HepG2 (cell line): ENCODE measurements around the gene ACRBP. TPM values are rescaled to one million over a fixed set of nuclear protein-coding genes. Genes with fewer than 3 reads are reported as not detected.
A peak's percentile ranks its signal among the peaks of the same experiment; 100 is the strongest.

Source experiments
- AGO2 ChIP-seq: fragments of 200-400 bp; formaldehyde crosslinking; optimal IDR thresholded peaks from 2 replicates; pipeline ENCODE3; 2017; ENCODE audit warnings: mild to moderate bottlenecking, low read depth, low read length, moderate library complexity
- ATAD3A ChIP-seq: sonication (generic); formaldehyde crosslinking; IDR thresholded peaks from 2 replicates; pipeline ENCODE4 v1.4.0; 2020; ENCODE audit warnings: missing genetic modification reagents
- ATF6 ChIP-seq: sonication (generic); formaldehyde crosslinking; conservative IDR thresholded peaks from 2 replicates; pipeline ENCODE4 v1.4.0; 2020; ENCODE audit warnings: missing genetic modification reagents
- CAMTA2 ChIP-seq: sonication (generic); formaldehyde crosslinking; IDR thresholded peaks from 2 replicates; pipeline ENCODE4 v1.4.0; 2020; ENCODE audit warnings: mild to moderate bottlenecking, missing genetic modification reagents, borderline replicate concordance
- KDM6A ChIP-seq: IDR thresholded peaks from 2 replicates; pipeline ENCODE4 v1.6.1; 2016; ENCODE audit warnings: low read depth
- NPAS2 ChIP-seq: sonication (generic); formaldehyde crosslinking; IDR thresholded peaks from 2 replicates; pipeline ENCODE4 v1.8.0; 2022; ENCODE audit warnings: mild to moderate bottlenecking, missing genetic modification reagents, borderline replicate concordance
- PBX2 ChIP-seq: IDR thresholded peaks from 2 replicates; pipeline ENCODE4 v1.6.1; 2016; ENCODE audit warnings: control low read depth
- POGZ ChIP-seq: sonication (generic); formaldehyde crosslinking; IDR thresholded peaks from 2 replicates; pipeline ENCODE4 v1.4.0; 2020; ENCODE audit warnings: mild to moderate bottlenecking, missing genetic modification reagents
- RFXAP ChIP-seq: sonication (generic); formaldehyde crosslinking; IDR thresholded peaks from 2 replicates; pipeline ENCODE4 v1.4.0; 2020; ENCODE audit warnings: missing genetic modification reagents, borderline replicate concordance
- TRAFD1 ChIP-seq: sonication (generic); formaldehyde crosslinking; IDR thresholded peaks from 2 replicates; pipeline ENCODE4 v1.5.1; 2020; ENCODE audit warnings: missing genetic modification reagents, mild to moderate bottlenecking, borderline replicate concordance
- ZNF513 ChIP-seq: sonication (generic); formaldehyde crosslinking; conservative IDR thresholded peaks from 2 replicates; pipeline ENCODE4 v1.5.0; 2020; ENCODE audit warnings: missing genetic modification reagents
- ZNF678 ChIP-seq: sonication (generic); formaldehyde crosslinking; IDR thresholded peaks from 2 replicates; pipeline ENCODE4 v1.4.0; 2020; ENCODE audit warnings: mild to moderate bottlenecking, missing genetic modification reagents
- ZSCAN5A ChIP-seq: sonication (generic); formaldehyde crosslinking; IDR thresholded peaks from 2 replicates; pipeline ENCODE4 v1.8.0; 2022; ENCODE audit warnings: mild to moderate bottlenecking, missing genetic modification reagents, borderline replicate concordance
- polyA plus RNA-seq, 8 experiments: library from polyadenylated mRNA; depleted of rRNA in 3 of 8; stranded (reverse) in 7 of 8; unstranded in 1 of 8; fragments of >200 nt; fragmentation: Illumina TruSeq in 4 of 8; extraction: Trizol in 4 of 8; gene quantifications; 2 replicates each; pipeline versions ENCODE4 v1.2.1 to v1.2.3, GENCODE V29; 2011 to 2016; ENCODE audit warnings: low read depth in 4 of 8, missing spikeins in 1 of 8, mixed read lengths in 1 of 8; ENCODE audit not compliant: insufficient read depth in 1 of 8
- total RNA-seq, 5 experiments: library from RNA; depleted of rRNA; stranded (reverse); fragments of >200 nt; fragmentation: Illumina TruSeq; extraction: Trizol; gene quantifications; 2 replicates each; pipeline ENCODE4 v1.2.3, GENCODE V29; 2016; ENCODE audit warnings: low read depth in 1 of 5
- TF ChIP-seq, protein P1 (sequence below): sonication (generic); formaldehyde crosslinking; IDR thresholded peaks from 2 replicates; pipeline ENCODE4 v1.4.0; 2020; ENCODE audit warnings: missing genetic modification reagents
- TF ChIP-seq, protein P2 (sequence below): sonication (generic); formaldehyde crosslinking; conservative IDR thresholded peaks from 2 replicates; pipeline ENCODE4 v1.8.0; 2022; ENCODE audit warnings: missing genetic modification reagents

The ACRBP gene
- total and polyA plus RNA-seq, 2 of the 13 experiments (the other 11 are each of a cell fraction or from before 2014, with no cell fraction given), result 0.46 TPM; not detected in 1

- TF ChIP-seq ZSCAN5A (0 out of 2 replicates have a peak, but pooled peaks have one; percentile 55), CAMTA2 (CRISPR knock-in tag) (no peak), ZNF513 (CRISPR knock-in tag) (no peak), POGZ (CRISPR knock-in tag) (peak; percentile 24; the same call in 1 of the 2 replicates), AGO2 (peak; percentile 94), NPAS2 (CRISPR knock-in tag) (no peak), ATAD3A (CRISPR knock-in tag) (no peak), TRAFD1 (CRISPR knock-in tag) (no peak), RFXAP (CRISPR knock-in tag) (0 out of 2 replicates have a peak, but pooled peaks have one; percentile 18), PBX2 (CRISPR knock-in tag) (no peak), ZNF678 (no peak), KDM6A (no peak), ATF6 (CRISPR knock-in tag) (no peak)
- TF ChIP-seq, protein P1, sequence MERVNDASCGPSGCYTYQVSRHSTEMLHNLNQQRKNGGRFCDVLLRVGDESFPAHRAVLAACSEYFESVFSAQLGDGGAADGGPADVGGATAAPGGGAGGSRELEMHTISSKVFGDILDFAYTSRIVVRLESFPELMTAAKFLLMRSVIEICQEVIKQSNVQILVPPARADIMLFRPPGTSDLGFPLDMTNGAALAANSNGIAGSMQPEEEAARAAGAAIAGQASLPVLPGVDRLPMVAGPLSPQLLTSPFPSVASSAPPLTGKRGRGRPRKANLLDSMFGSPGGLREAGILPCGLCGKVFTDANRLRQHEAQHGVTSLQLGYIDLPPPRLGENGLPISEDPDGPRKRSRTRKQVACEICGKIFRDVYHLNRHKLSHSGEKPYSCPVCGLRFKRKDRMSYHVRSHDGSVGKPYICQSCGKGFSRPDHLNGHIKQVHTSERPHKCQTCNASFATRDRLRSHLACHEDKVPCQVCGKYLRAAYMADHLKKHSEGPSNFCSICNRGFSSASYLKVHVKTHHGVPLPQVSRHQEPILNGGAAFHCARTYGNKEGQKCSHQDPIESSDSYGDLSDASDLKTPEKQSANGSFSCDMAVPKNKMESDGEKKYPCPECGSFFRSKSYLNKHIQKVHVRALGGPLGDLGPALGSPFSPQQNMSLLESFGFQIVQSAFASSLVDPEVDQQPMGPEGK (CRISPR knock-in tag), result peak; percentile 95
- TF ChIP-seq, protein P2, sequence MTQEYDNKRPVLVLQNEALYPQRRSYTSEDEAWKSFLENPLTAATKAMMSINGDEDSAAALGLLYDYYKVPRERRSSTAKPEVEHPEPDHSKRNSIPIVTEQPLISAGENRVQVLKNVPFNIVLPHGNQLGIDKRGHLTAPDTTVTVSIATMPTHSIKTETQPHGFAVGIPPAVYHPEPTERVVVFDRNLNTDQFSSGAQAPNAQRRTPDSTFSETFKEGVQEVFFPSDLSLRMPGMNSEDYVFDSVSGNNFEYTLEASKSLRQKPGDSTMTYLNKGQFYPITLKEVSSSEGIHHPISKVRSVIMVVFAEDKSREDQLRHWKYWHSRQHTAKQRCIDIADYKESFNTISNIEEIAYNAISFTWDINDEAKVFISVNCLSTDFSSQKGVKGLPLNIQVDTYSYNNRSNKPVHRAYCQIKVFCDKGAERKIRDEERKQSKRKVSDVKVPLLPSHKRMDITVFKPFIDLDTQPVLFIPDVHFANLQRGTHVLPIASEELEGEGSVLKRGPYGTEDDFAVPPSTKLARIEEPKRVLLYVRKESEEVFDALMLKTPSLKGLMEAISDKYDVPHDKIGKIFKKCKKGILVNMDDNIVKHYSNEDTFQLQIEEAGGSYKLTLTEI, result no peak
These were observed 42.0 kb upstream of the ACRBP start, which contains the start of gene ZNF384 (continued) for GRCh38 chr12:6688999-6689882.
